GM19328 (cell line): Measurements from ENCODE around the gene PDGFA.

Experiments used
- ATAC-seq: cut with Tn5 transposase; IDR thresholded peaks from one replicate; pipeline ENCODE4 v1.9.1; 2021; ENCODE audit warnings: mild to moderate bottlenecking, moderate library complexity; ENCODE audit not compliant: unreplicated experiment

PDGFA gene

GRCh38 chr7:505171-505570 is 14.5 kb downstream of the PDGFA start:
- no peak for ATAC-seq

GRCh38 chr7:504221-505111 is 15.2 kb downstream of the PDGFA start:
- ATAC-seq, result no peak

- ATAC-seq, result no peak
These were observed 16.0 kb downstream of the PDGFA start for GRCh38 chr7:503575-504111.

GRCh38 chr7:502296-502695 is 17.4 kb downstream of the PDGFA start:
- no peak for ATAC-seq

- ATAC-seq, result no peak
These were observed 18.1 kb downstream of the PDGFA start for GRCh38 chr7:501526-501925.

GRCh38 chr7:500521-501420 is 18.9 kb downstream of the PDGFA start:
- ATAC-seq, result no peak

GRCh38 chr7:499853-500485 is 19.7 kb downstream of the PDGFA start:
- ATAC-seq, result no peak

- ATAC-seq, result no peak
These were observed 20.7 kb downstream of the PDGFA start for GRCh38 chr7:498678-499641.

GRCh38 chr7:497946-498655 is 21.5 kb downstream of the PDGFA start:
- no peak for ATAC-seq

- no peak for ATAC-seq
These were observed 22.3 kb downstream of the PDGFA start for GRCh38 chr7:497346-497745.

GRCh38 chr7:496528-497295 is 22.9 kb downstream of the PDGFA start:
- no peak for ATAC-seq

GRCh38 chr7:495761-496321 is 23.8 kb downstream of the PDGFA start:
- no peak for ATAC-seq

- no peak for ATAC-seq
These were observed 24.3 kb downstream of the PDGFA start for GRCh38 chr7:495326-495725.

GRCh38 chr7:494906-495305 is 24.7 kb downstream of the PDGFA start:
- ATAC-seq, result no peak

GRCh38 chr7:494259-494687 is 25.4 kb downstream of the PDGFA start:
- no peak for ATAC-seq

- no peak for ATAC-seq
These were observed 25.9 kb downstream of the PDGFA start for GRCh38 chr7:493661-494251.

GRCh38 chr7:492714-493065 is 27.0 kb downstream of the PDGFA start:
- ATAC-seq, result no peak
